Endothelial cell of umbilical vein (primary cell): ENCODE results near the gene BAD. TPM values are rescaled to one million over a fixed set of nuclear protein-coding genes. Genes with fewer than 3 reads are reported as not detected.

Experiments
- BruUV-seq: library from RNA; stranded (reverse); fragments of 400-500 nt; replicated peaks from 2 replicates; lab custom pipeline; 2021; lab: Mats Ljungman, UMichigan
- CTCF ChIA-PET: fragments of 300-600, 350-600 bp; sonication (Branson Sonifier 250); formaldehyde crosslinking; loops from one replicate; lab custom pipeline; 2021; ENCODE audit warnings: antibody characterized with exemption, inconsistent platforms; lab: Charles Lee
- POLR2A ChIA-PET: fragments of 300-600, 350-600 bp; sonication (Branson Sonifier 250); formaldehyde crosslinking; loops from one replicate; lab custom pipeline; 2021; ENCODE audit warnings: antibody characterized with exemption, inconsistent platforms; lab: Charles Lee
- DNase-seq: peaks from one replicate; pipeline ENCODE4 v3.0.0-alpha.2; 2011; ENCODE audit warnings: low read depth, low spot score
- FAIRE-seq: peaks from 2 replicates; lab custom pipeline; 2011; peaks lifted over from hg19 to GRCh38; lab: Jason Lieb, UNC
- H2AFZ ChIP-seq: 2 replicates; pipeline ENCODE4 v1.6.0; 2012; ENCODE audit warnings: low read depth, low read length, control low read depth, inconsistent platforms
- H3K27ac ChIP-seq: 2 replicates; pipeline ENCODE4 v1.5.1; 2011; ENCODE audit warnings: low read depth, mild to moderate bottlenecking, control low read depth, low read length, moderate library complexity; ENCODE audit not compliant: insufficient read depth
- H3K27me3 ChIP-seq, 2 experiments: 2 replicates each; pipeline versions ENCODE4 v1.6.0 to v1.6.1; 2011; ENCODE audit warnings: low read length in 2 of 2, mixed read lengths in 1 of 2; ENCODE audit not compliant: control insufficient read depth in 2 of 2, insufficient read depth in 2 of 2
- H3K36me3 ChIP-seq, 2 experiments: 2 replicates in 1 of 2; 3 replicates in 1 of 2; pipeline ENCODE4 v1.5.1; 2011; ENCODE audit warnings: low read length in 2 of 2, mild to moderate bottlenecking in 1 of 2, moderate library complexity in 1 of 2; ENCODE audit not compliant: control insufficient read depth in 2 of 2, insufficient read depth in 2 of 2; ENCODE audit errors: extremely low read depth in 1 of 2
- H3K4me1 ChIP-seq: 3 replicates; pipeline ENCODE4 v1.5.1; 2011; ENCODE audit warnings: mild to moderate bottlenecking, low read length; ENCODE audit not compliant: control insufficient read depth, insufficient read depth; ENCODE audit errors: extremely low read depth
- H3K4me2 ChIP-seq: 2 replicates; pipeline ENCODE4 v1.6.1; 2011; ENCODE audit warnings: low read length, control low read depth, mixed read lengths; ENCODE audit not compliant: insufficient read depth
- H3K4me3 ChIP-seq, 3 experiments: fragments of 200-600 bp in 1 of 3; sonication (generic), shearing (Covaris generic) in 1 of 3; replicated peaks in 1 of 3; 2 replicates each; pipeline ENCODE4 v1.5.1; 2011 to 2016; ENCODE audit warnings: control low read depth in 3 of 3, low read length in 3 of 3, mild to moderate bottlenecking in 2 of 3, inconsistent platforms in 1 of 3, low read depth in 1 of 3, moderate library complexity in 1 of 3; ENCODE audit not compliant: insufficient read depth in 1 of 3
- H3K79me2 ChIP-seq: 2 replicates; pipeline ENCODE4 v1.6.0; 2012; ENCODE audit warnings: low read length, inconsistent platforms; ENCODE audit not compliant: control insufficient read depth, insufficient read depth
- H3K9ac ChIP-seq: replicated peaks from 2 replicates; pipeline ENCODE3; 2011; ENCODE audit warnings: low read length, control low read depth; ENCODE audit not compliant: insufficient read depth; ENCODE audit errors: extremely low read depth
- H3K9me1 ChIP-seq: replicated peaks from 3 replicates; pipeline ENCODE4 v1.6.0; 2011; ENCODE audit warnings: mild to moderate bottlenecking, low read length; ENCODE audit not compliant: control insufficient read depth, insufficient read depth; ENCODE audit errors: extremely low read depth
- H3K9me3 ChIP-seq: replicated peaks from 2 replicates; pipeline ENCODE4 v1.5.1; 2012; ENCODE audit warnings: low read length, inconsistent platforms; ENCODE audit not compliant: control insufficient read depth, insufficient read depth
- H4K20me1 ChIP-seq: replicated peaks from 2 replicates; pipeline ENCODE3; 2011; ENCODE audit warnings: mild to moderate bottlenecking, low read length; ENCODE audit not compliant: control insufficient read depth, insufficient read depth; ENCODE audit errors: extremely low read depth
- CTCF ChIP-seq, 2 donors: IDR thresholded peaks; 1 replicate in 1 of 2; 2 replicates in 1 of 2; pipeline ENCODE4 v1.5.1; 2011; ENCODE audit warnings: low read length in 2 of 2, mild to moderate bottlenecking in 2 of 2, moderate library complexity in 2 of 2, control low read depth in 1 of 2, inconsistent platforms in 1 of 2, low read depth in 1 of 2; ENCODE audit not compliant: insufficient read depth in 1 of 2; ENCODE audit errors: extremely low read depth in 1 of 2
- EZH2 ChIP-seq: IDR thresholded peaks from 2 replicates; pipeline ENCODE4 v1.6.1; 2012; ENCODE audit warnings: borderline replicate concordance, low read depth, mild to moderate bottlenecking, moderate library complexity, low read length, inconsistent platforms; ENCODE audit not compliant: severe bottlenecking
- FOS ChIP-seq: IDR thresholded peaks from 2 replicates; pipeline ENCODE4 v1.6.1; 2011; ENCODE audit warnings: mild to moderate bottlenecking, low read length, moderate library complexity, borderline replicate concordance; ENCODE audit not compliant: insufficient read depth
- GATA2 ChIP-seq: IDR thresholded peaks from 2 replicates; pipeline ENCODE4 v1.7.0; 2011; ENCODE audit warnings: low read depth, mild to moderate bottlenecking, moderate library complexity, mixed read lengths, low read length; ENCODE audit not compliant: insufficient read length, insufficient read depth
- JUN ChIP-seq: IDR thresholded peaks from 2 replicates; pipeline ENCODE4 v1.6.1; 2011; ENCODE audit warnings: borderline replicate concordance, low read depth; ENCODE audit not compliant: insufficient read length, insufficient read depth
- MAX ChIP-seq: IDR thresholded peaks from 2 replicates; pipeline ENCODE4 v1.6.1; 2011; ENCODE audit not compliant: insufficient read depth, insufficient read length
- MYC ChIP-seq: IDR thresholded peaks from one replicate; pipeline ENCODE4 v1.6.1; 2011; ENCODE audit warnings: mild to moderate bottlenecking, low read depth, low read length
- POLR2A ChIP-seq: IDR thresholded peaks from 2 replicates; pipeline ENCODE4 v1.6.1; 2012; ENCODE audit warnings: low read depth, mild to moderate bottlenecking, control low read depth, low read length
- POLR2AphosphoS5 ChIP-seq: IDR thresholded peaks from 2 replicates; pipeline ENCODE4 v1.6.1; 2012; ENCODE audit warnings: low read depth, mild to moderate bottlenecking, control low read depth, low read length, moderate library complexity; ENCODE audit not compliant: insufficient read depth
- dilution Hi-C: fragments of 300-500 bp; cut with MboI; formaldehyde crosslinking; loops from one replicate; pipeline ENCODE4 v1.15.0; 2019; ENCODE audit warnings: low sequenced_read_pairs; ENCODE audit not compliant: extremely low pct_ligation_motif_present
- intact Hi-C: fragments of 100-400 bp; cut with micrococcal nuclease; formaldehyde crosslinking; loops from one replicate; pipeline ENCODE4 v1.10.0; 2022
- polyA plus RNA-seq, 4 experiments: library from polyadenylated mRNA; depleted of rRNA in 3 of 4; stranded (reverse) in 3 of 4; unstranded in 1 of 4; fragments of >200 nt; gene quantifications; 2 replicates each; pipeline versions ENCODE4 v1.2.1 to v1.2.3, GENCODE V29; 2011 to 2012; ENCODE audit warnings: missing spikeins in 1 of 4
- total RNA-seq: library from RNA; stranded (reverse); gene quantifications from 2 replicates; pipeline ENCODE4 v1.2.3, GENCODE V29; 2021

Gene BAD
- total and polyA plus RNA-seq, 2 donors (not counting 3 experiments of a cell fraction or from before 2014, with no cell fraction given) = 65.3 to 88.0 TPM

DNA sequence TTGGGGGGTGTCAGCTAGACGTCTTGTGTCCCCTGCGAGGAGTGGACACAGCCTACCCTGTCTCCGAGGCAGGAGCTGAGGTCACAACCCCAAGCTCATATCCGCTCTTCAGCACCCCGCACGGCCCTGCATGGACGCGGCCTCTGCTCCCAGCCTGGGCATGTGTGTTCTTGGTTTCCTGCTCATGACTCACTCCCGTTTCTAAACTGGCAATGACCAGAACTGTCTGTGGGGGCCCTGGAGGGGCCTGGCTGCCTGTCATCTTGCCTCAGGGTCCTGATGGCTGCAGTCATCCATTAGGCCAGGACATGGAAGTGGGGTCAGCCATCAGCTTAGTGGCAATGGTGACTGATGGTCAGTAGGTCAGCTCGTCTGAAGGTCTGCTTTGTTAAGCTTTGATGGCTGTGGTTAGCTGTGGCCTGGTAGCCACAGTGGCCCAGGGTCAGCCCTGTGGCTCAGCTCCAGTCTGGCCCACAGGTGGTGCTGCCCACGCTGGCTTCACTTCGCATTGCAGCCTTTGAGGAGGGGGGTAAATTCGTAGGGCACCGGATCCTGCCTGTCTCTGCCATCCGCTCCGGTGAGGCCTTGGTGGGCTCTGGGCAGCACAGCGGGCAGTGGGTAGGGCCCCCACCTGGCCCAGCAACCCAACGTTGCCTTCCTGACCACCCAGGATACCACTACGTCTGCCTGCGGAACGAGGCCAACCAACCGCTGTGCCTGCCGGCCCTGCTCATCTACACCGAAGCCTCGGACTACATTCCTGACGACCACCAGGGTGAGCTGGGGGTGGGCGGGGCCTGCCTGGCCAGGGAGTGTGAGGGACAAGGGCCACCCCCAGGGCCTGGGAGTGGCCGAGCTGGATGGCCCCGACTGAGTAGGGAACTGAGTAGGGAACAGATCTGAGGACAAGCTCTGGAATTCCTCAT lies 21.2 kb downstream of the BAD start:
- dilution Hi-C loops = no loop called here
- H3K27me3 ChIP-seq = no peaks in the 10 kb centered on the region
- no peaks in the 10 kb centered on the region for H3K9me3 ChIP-seq
- peaks cover 35% of the 10 kb centered on the region for H3K4me1 ChIP-seq
- peaks cover 16 to 38% of the 10 kb centered on the region in 2 experiments for H3K36me3 ChIP-seq
- H2AFZ ChIP-seq = no peak overlapping the region
- intact Hi-C loops = loop anchor here (1.0 kb wide), 1 partner anchor 12 kb away; the partner anchor contains the start of gene PLCB3
- no peaks in the 10 kb centered on the region for H4K20me1 ChIP-seq
- H3K79me2 ChIP-seq = no peaks in the 10 kb centered on the region
- no peaks in the 10 kb centered on the region for H3K9me1 ChIP-seq
- no TSS peak for BruUV-seq
- POLR2A ChIA-PET = interaction anchor here (0.7 kb wide), 1 partner anchor 16 kb away, joined by 4 read pairs; the partner anchor contains the start of gene PPP1R14B
- H3K9ac ChIP-seq = peak overlapping the region; percentile 31
- CTCF ChIA-PET = interaction anchor here (0.6 to 2.7 kb wide), 10 partner anchors 8 to 92 kb away, joined by 3 to 24 read pairs (median 4); partner anchors contain the start of genes CATSPERZ and PLCB3
- FAIRE-seq (peak; percentile 98), DNase-seq (peak; percentile 85)
- no peak overlapping the region for H3K4me3 ChIP-seq
- TF ChIP-seq JUN (peak; percentile 66), GATA2 (no peak), MAX (peak; percentile 47), FOS (peak; percentile 80), CTCF (IDR thresholded peaks at IDR 0.05; ENCODE audit: extremely low read depth in 1 of 2, insufficient read depth in 1 of 2, low read depth in 1 of 2, low read length in 2 of 2) (no peak), POLR2AphosphoS5 (peak; percentile 77), EZH2 (no peak), POLR2A (peak; percentile 56), MYC (no peak)
- peak overlapping the region; percentile 83 for H3K27ac ChIP-seq
- peak overlapping the region; percentile 38 for H3K4me2 ChIP-seq
